ES-I3 (cell line): ENCODE measurements around the gene MVB12B.

Experiments used
- H3K36me3 ChIP-seq: 2 replicates; pipeline ENCODE4 v1.6.1; 2013; ENCODE audit warnings: mild to moderate bottlenecking, low read length, control low read depth, moderate library complexity; ENCODE audit not compliant: insufficient read depth
- H3K4me1 ChIP-seq: 2 replicates; pipeline ENCODE4 v1.6.1; 2013; ENCODE audit warnings: mild to moderate bottlenecking, control low read depth, low read length; ENCODE audit not compliant: insufficient read depth
- H3K9ac ChIP-seq: 2 replicates; pipeline ENCODE4 v1.6.1; 2013; ENCODE audit warnings: low read depth, mild to moderate bottlenecking, low read length, moderate library complexity
- H3K9me3 ChIP-seq: 2 replicates; pipeline ENCODE4 v1.6.1; 2013; ENCODE audit warnings: mild to moderate bottlenecking, low read length, moderate library complexity; ENCODE audit not compliant: control insufficient read depth, insufficient read depth

Gene MVB12B

GRCh38 chr9:126488881-126489404 is 162.3 kb downstream of the MVB12B start:
- Histone ChIP-seq H3K9ac (no peak overlapping the region), H3K36me3 (no peaks in the 10 kb centered on the region), H3K4me1 (peaks cover 5% of the 10 kb centered on the region; the same call in 1 of the 2 replicates), H3K9me3 (no peaks in the 10 kb centered on the region)

- no peaks in the 10 kb centered on the region for H3K36me3 ChIP-seq
- no peaks in the 10 kb centered on the region for H3K9me3 ChIP-seq
- no peak overlapping the region for H3K9ac ChIP-seq
- H3K4me1 ChIP-seq, result peaks cover 5% of the 10 kb centered on the region; the same call in 1 of the 2 replicates
Measured at GRCh38 chr9:126489581-126490213, 163.1 kb downstream of the MVB12B start.

DNA sequence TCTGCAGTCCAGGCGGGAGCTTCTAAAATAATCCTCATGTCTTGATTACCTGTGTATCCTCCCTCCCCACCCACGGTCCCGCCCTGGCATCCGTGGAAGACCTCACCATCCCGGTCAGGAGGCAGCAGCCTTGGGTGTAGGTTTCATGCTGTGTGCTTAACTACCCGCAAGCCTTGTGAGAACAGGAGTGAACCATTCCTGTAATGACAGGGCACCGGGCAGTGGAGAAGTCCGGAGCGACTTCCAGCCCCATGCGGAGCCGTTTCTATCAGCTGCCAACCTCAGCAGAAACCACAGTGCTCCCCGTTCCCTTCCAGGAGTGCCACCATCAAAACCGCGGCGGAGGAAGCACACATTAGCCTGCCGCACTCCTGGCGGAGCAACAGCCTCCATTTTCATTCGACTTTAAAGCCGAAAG is 163.6 kb downstream of the MVB12B start:
- H3K9me3 ChIP-seq, result no peaks in the 10 kb centered on the region
- no peaks in the 10 kb centered on the region for H3K36me3 ChIP-seq
- peaks cover 5% of the 10 kb centered on the region; the same call in 1 of the 2 replicates for H3K4me1 ChIP-seq
- no peak overlapping the region for H3K9ac ChIP-seq

DNA sequence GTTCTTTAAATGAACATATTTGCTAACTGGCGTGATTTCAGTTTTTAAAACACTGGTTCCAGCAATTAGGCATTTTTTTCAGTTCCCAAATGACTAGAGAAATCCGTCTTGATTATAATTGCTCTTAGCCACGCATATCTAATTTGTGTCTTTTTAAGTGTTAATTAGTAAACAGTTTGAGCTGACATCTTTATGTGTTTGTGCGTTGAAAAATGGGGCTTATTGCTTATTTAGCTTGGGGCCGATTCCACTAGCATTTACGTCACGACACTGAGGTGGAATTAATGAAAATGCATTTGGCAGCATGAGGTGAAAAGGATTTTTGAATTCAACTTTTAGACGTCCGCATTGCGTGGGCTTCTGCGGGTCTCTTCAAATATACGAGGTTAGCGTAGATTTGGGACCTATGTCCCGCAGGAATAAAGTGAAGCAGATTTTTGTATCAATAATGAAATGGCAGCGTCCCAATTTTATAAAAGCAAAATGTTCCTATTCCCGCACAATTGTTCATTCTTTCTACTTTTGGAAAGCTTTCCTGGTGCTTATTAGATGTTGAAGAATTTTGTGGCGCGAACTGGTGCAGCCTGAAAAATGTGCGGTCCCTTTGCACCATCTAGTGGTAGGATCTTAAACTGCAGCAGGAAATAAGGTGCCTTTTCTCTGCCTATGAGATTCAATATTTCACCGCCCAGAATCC is 164.4 kb downstream of the MVB12B start:
- Histone ChIP-seq H3K36me3 (no peaks in the 10 kb centered on the region), H3K4me1 (peaks cover 5% of the 10 kb centered on the region; the same call in 1 of the 2 replicates), H3K9me3 (no peaks in the 10 kb centered on the region), H3K9ac (no peak overlapping the region)

DNA sequence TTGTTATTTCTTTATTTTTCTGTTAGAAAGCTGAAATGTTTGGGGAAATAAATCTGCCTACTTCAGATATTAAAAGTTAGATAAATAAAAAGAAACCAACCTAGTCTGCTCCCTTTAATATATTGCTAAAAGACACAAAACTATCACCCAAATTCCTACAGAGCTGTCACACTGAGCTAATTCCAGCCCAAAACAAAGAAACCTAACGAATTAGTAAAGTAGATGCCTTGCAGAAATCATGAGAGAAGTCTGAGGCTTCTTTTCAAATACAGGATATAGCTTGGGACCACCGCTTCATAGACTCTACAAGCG is 164.9 kb downstream of the MVB12B start:
- peaks cover 5% of the 10 kb centered on the region; the same call in 1 of the 2 replicates for H3K4me1 ChIP-seq
- no peaks in the 10 kb centered on the region for H3K9me3 ChIP-seq
- no peaks in the 10 kb centered on the region for H3K36me3 ChIP-seq
- no peak overlapping the region for H3K9ac ChIP-seq

- no peaks in the 10 kb centered on the region for H3K36me3 ChIP-seq
- peaks cover 5% of the 10 kb centered on the region; the same call in 1 of the 2 replicates for H3K4me1 ChIP-seq
- no peak overlapping the region for H3K9ac ChIP-seq
- no peaks in the 10 kb centered on the region for H3K9me3 ChIP-seq
Measured at GRCh38 chr9:126491949-126492348, 165.3 kb downstream of the MVB12B start.

DNA sequence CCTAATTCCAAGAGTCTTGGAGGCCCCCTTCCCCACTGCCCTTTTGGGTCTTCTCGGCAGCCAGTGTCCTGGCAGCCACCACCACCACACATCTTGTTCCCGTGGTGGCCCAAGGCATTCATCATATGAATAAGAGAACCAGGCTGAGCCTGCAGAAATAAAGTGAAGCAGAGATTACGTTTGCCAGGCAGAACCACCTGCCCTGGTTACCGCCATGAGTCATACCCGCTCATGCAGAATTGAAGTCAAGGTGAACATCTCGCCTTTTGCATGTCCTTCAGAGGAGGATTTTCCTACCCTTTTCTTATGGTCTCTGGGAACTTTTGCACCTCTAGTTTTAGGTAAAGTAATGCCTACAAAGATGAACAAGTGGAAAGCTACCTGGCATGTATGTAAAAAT is 167.6 kb downstream of the MVB12B start:
- Histone ChIP-seq H3K9ac (no peak overlapping the region), H3K4me1 (peaks cover 5% of the 10 kb centered on the region; the same call in 1 of the 2 replicates), H3K36me3 (no peaks in the 10 kb centered on the region), H3K9me3 (no peaks in the 10 kb centered on the region)

DNA sequence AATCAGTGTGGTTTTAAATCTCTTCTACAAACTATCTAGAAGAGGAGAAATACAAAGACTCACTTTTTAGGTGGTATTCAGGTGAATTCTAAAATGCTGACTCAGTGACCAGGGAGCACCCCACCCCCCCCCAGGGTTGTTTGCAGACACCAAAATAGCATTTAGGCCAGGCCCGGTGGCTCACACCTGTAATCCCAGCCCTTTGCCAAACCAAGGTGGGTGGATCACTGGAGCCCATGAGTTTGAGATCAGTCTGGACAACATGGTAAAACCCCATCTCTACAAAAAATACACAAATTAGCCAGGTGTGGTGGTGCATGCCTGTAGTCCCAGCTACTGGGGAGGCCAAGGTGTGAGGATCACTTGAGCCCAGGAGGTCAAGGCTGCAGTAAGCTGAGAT is 168.1 kb downstream of the MVB12B start:
- Histone ChIP-seq H3K36me3 (no peaks in the 10 kb centered on the region), H3K4me1 (peaks cover 5% of the 10 kb centered on the region; the same call in 1 of the 2 replicates), H3K9me3 (no peaks in the 10 kb centered on the region), H3K9ac (no peak overlapping the region)

- Histone ChIP-seq H3K4me1 (peaks cover 5% of the 10 kb centered on the region; the same call in 1 of the 2 replicates), H3K9ac (no peak overlapping the region), H3K9me3 (no peaks in the 10 kb centered on the region), H3K36me3 (no peaks in the 10 kb centered on the region)
Measured at GRCh38 chr9:126495411-126496180, 169.0 kb downstream of the MVB12B start.

DNA sequence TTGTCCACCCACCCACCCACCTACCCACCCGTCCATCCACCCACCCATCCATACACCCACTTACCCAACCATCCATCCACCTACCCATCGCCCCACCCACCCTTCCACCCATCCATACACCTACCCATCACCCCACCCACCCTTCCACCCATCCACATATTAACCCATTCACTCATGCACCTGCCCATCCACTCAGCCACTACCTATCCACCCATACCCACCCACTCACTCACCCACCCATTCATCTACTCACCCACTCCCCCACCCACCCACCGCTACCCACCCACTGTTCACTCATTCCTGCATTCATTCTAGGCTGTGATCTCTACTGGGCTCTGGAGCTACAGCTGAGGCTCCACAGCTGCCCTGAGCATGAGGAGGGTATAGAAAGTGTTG is 169.6 kb downstream of the MVB12B start:
- peaks cover 2% of the 10 kb centered on the region; the same call in 1 of the 2 replicates for H3K4me1 ChIP-seq
- no peaks in the 10 kb centered on the region for H3K36me3 ChIP-seq
- no peaks in the 10 kb centered on the region for H3K9me3 ChIP-seq
- no peak overlapping the region for H3K9ac ChIP-seq

DNA sequence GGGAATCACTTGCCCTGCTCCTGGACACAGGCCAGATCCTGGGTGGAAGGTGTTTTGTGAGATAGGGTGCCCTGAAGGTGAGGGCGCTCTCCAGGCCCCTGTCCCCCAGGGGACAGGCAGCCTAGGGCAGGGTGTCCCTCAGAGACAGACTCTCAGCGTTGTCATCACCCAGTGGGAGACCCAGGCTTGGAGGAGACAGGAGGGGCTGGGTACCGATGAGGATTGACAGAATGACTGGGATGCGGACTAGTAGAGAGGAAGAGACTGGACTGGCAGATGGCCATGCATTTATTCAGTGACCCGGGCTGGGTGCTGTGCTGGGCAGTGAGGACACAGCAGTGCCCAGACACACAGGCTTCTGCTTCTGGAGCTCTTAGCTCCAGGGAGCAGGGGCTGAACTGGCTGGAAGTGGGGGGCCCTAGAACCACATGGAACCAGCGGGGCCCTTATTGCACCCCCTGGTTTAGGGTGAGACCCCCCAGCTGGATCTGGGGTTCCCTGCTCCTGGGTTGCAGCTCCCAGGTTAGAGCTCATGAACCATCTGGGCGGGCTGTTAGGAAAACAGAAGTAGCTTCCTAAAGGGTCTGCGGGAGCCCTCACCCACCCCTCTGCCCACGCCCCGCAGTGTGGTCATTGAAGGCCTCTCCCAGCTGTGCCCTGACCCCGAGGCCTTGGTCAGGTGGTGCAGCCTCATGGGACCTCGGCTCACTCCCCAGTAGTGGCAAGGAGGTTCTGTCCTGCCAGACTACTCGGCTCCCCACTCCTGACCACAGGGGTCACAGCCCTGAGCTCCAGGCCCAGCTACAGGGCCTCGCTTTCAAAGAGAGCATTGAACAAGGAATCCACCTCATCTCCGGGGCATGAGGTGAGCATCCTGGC is 170.4 kb downstream of the MVB12B start:
- Histone ChIP-seq H3K9ac (no peak overlapping the region), H3K9me3 (no peaks in the 10 kb centered on the region), H3K4me1 (peaks cover 5% of the 10 kb centered on the region; the same call in 1 of the 2 replicates), H3K36me3 (no peaks in the 10 kb centered on the region)

DNA sequence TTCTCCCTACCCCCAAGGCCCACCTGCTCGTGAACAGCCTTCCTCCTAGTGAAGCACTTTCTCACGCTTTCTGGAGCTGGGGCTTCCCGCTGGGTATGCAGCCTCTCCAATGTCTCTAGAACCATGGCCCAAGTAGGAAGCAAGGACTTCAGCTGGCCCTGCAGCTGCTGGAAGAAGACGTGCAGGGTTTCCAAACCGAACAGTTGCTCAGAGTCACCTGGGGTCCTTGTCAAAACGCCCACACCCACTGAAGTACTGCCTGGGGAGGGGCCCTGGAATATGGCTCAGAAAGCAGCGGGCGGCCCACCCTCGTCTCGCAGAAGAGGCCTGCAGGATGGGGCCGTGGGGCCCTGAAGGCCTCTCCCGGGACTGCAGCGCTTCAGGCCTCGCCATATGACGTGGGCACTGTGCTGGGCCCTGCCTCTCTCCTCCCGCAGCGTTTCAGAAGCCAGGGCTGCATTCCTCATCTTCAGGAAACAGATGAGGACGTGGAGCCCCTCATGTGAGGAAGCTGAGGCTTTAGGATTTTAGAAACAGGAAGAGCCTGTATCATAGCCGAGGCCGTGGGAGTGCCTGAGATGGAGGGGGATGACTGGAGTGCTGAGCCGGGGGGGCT is 171.1 kb downstream of the MVB12B start:
- Histone ChIP-seq H3K9me3 (no peaks in the 10 kb centered on the region), H3K4me1 (peaks cover 5% of the 10 kb centered on the region; the same call in 1 of the 2 replicates), H3K9ac (no peak overlapping the region), H3K36me3 (no peaks in the 10 kb centered on the region)

- no peaks in the 10 kb centered on the region for H3K9me3 ChIP-seq
- no peaks in the 10 kb centered on the region for H3K36me3 ChIP-seq
- H3K4me1 ChIP-seq, result peaks cover 5% of the 10 kb centered on the region; the same call in 1 of the 2 replicates
- no peak overlapping the region for H3K9ac ChIP-seq
Measured at GRCh38 chr9:126498331-126498730, 171.7 kb downstream of the MVB12B start.
